Measurements from ENCODE around the gene OSGEP. TPM values are rescaled to one million over a fixed set of nuclear protein-coding genes. Genes with fewer than 3 reads are reported as not detected.

OSGEP gene
- total and polyA plus RNA-seq, 2 of the 13 experiments (the other 11 are each of a cell fraction or from before 2014, with no cell fraction given): 39.7 to 41.1 TPM

GRCh38 chr14:20454516-20455354 is at the start of gene OSGEP, which contains the start of gene APEX1 (continued):
- TF ChIP-seq ATF1 (CRISPR knock-in tag; IDR thresholded peaks at IDR 0.05) (peak; percentile 78), TCF7L2 (IDR thresholded peaks at IDR 0.05; ENCODE audit: low read depth, low read length) (no peak), SP4 (CRISPR knock-in tag; IDR thresholded peaks at IDR 0.05) (peak; percentile 73), GTF2F1 (IDR thresholded peaks at IDR 0.05; ENCODE audit: low read length) (peak; percentile 96), KLF16 (CRISPR knock-in tag; IDR thresholded peaks at IDR 0.05) (peak; percentile 34 to 60; a peak in 3 of 4 replicates), SIX1 (CRISPR knock-in tag; IDR thresholded peaks at IDR 0.05; ENCODE audit: borderline replicate concordance) (0 out of 2 replicates have a peak, but pooled peaks have one; percentile 14), ZBTB7A (CRISPR knock-in tag; IDR thresholded peaks at IDR 0.05) (peak; percentile 72), PRMT3 (CRISPR knock-in tag; IDR thresholded peaks at IDR 0.05; ENCODE audit: borderline replicate concordance, low read depth) (0 out of 2 replicates have a peak, but pooled peaks have one; percentile 71), SP1 (IDR thresholded peaks at IDR 0.05) (no peak), SP1 (CRISPR knock-in tag; IDR thresholded peaks at IDR 0.05) (no peak; the same call in 1 of the 2 replicates), ZNF549 (CRISPR knock-in tag; IDR thresholded peaks at IDR 0.05) (no peak), ZFAT (CRISPR knock-in tag; conservative IDR thresholded peaks at IDR 0.05) (no peak), ZNF83 (CRISPR knock-in tag; IDR thresholded peaks at IDR 0.05; ENCODE audit: borderline replicate concordance) (no peak), NRL (CRISPR knock-in tag; IDR thresholded peaks at IDR 0.05; ENCODE audit: borderline replicate concordance) (peak; percentile 62), MLXIP (CRISPR knock-in tag; IDR thresholded peaks at IDR 0.05; ENCODE audit: borderline replicate concordance) (no peak; the same call in 1 of the 2 replicates), ZFYVE20 (CRISPR knock-in tag; IDR thresholded peaks at IDR 0.05; ENCODE audit: borderline replicate concordance, low read depth) (0 out of 2 replicates have a peak, but pooled peaks have one; percentile 26), ZHX1 (CRISPR knock-in tag; IDR thresholded peaks at IDR 0.05; ENCODE audit: low read depth) (0 out of 2 replicates have a peak, but pooled peaks have one; percentile 37), MED13 (CRISPR knock-in tag; IDR thresholded peaks at IDR 0.05) (no peak), PLRG1 (conservative IDR thresholded peaks at IDR 0.05) (no peak), HOXD1 (CRISPR knock-in tag; IDR thresholded peaks at IDR 0.05) (no peak; the same call in 1 of the 2 replicates), MEF2D (CRISPR knock-in tag; IDR thresholded peaks at IDR 0.05) (peak; percentile 59; the same call in 1 of the 2 replicates), ZNF703 (CRISPR knock-in tag; IDR thresholded peaks at IDR 0.05; ENCODE audit: borderline replicate concordance) (no peak)
- TF ChIP-seq, protein P1, sequence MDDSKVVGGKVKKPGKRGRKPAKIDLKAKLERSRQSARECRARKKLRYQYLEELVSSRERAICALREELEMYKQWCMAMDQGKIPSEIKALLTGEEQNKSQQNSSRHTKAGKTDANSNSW (CRISPR knock-in tag; IDR thresholded peaks at IDR 0.05; ENCODE audit: borderline replicate concordance): peak; percentile 81; the same call in 1 of the 2 replicates
- TF ChIP-seq, protein P2, sequence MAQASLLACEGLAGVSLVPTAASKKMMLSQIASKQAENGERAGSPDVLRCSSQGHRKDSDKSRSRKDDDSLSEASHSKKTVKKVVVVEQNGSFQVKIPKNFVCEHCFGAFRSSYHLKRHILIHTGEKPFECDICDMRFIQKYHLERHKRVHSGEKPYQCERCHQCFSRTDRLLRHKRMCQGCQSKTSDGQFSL (CRISPR knock-in tag; IDR thresholded peaks at IDR 0.05): no peak; the same call in 1 of the 2 replicates
